ENCODE results near the gene HBM. TPM values are rescaled to one million over a fixed set of nuclear protein-coding genes. Genes with fewer than 3 reads are reported as not detected.

The HBM gene
- total RNA-seq, 2 donors from 2014 or later, result 1.2 TPM; not detected in 1

- peak overlapping the region in 1 of 2 donors; percentile 36 for H3K27ac ChIP-seq
- no peaks in the 10 kb centered on the region for H3K27me3 ChIP-seq
- no peak for TF ChIP-seq CTCF (IDR thresholded peaks at IDR 0.05)
- H3K36me3 ChIP-seq, result peaks cover 62% of the 10 kb centered on the region
- H3K4me3 ChIP-seq, result no peak overlapping the region
- H3K4me1 ChIP-seq, result peaks cover 0 to 6% of the 10 kb centered on the region in 2 donors
- H3K9me3 ChIP-seq, result no peaks in the 10 kb centered on the region
- no peak for DNase-seq (ENCODE audit: low spot score)
Observed at GRCh38 chr16:212999-213398, 47.2 kb downstream of the HBM start.

Other genes starting within 250 kb of the HBM start
- 1 to 10 TPM; 4.0 TPM for gene POLR3K, start 112.4 kb upstream of the HBM start, total RNA-seq
- gene SNRNP25, start 112.2 kb upstream of the HBM start, total RNA-seq, result 10 to 100 TPM; 47.1 to 78.3 TPM
- gene RHBDF1, start 93.3 kb upstream of the HBM start, total RNA-seq, result 10 to 100 TPM; 12.0 to 25.4 TPM
- gene MPG, start 87.8 kb upstream of the HBM start, total RNA-seq, result 10 to 100 TPM; 47.7 to 84.0 TPM
- 10 to 100 TPM; 10.8 to 22.2 TPM for gene NPRL3, start 27.3 kb upstream of the HBM start, total RNA-seq
- not detected for gene HBZ, start 13.3 kb upstream of the HBM start, total RNA-seq
- gene HBA2, start 6.9 kb downstream of the HBM start, total RNA-seq, result 1,000 to 10,000 TPM; 2,977 to 3,226 TPM
- gene HBA1, start 10.7 kb downstream of the HBM start, total RNA-seq, result 1,000 to 10,000 TPM; 1,094 to 1,137 TPM
- gene HBQ1, start 14.5 kb downstream of the HBM start, total RNA-seq, result 1 to 10 TPM; 2.1 to 2.8 TPM
- 10 to 100 TPM; 18.3 to 20.2 TPM for gene LUC7L, start 63.5 kb downstream of the HBM start, total RNA-seq
- 100 to 1,000 TPM; 141 to 227 TPM for gene FAM234A, start 68.8 kb downstream of the HBM start, total RNA-seq
- gene RGS11, start 110.0 kb downstream of the HBM start, total RNA-seq, result 1 to 10 TPM; 8.3 to 9.0 TPM
- 1 to 10 TPM; 5.9 to 6.8 TPM for gene ARHGDIG, start 114.6 kb downstream of the HBM start, total RNA-seq
- 1 to 10 TPM in 1 of 2 donors, under 1 TPM in 1; 0.52 to 5.4 TPM for gene PDIA2, start 117.2 kb downstream of the HBM start, total RNA-seq
- gene AXIN1, start 186.7 kb downstream of the HBM start, total RNA-seq, result 10 to 100 TPM; 12.9 to 19.4 TPM
- gene MRPL28, start 204.6 kb downstream of the HBM start, total RNA-seq, result 10 to 100 TPM; 89.0 to 90.3 TPM
- gene PGAP6, start 216.0 kb downstream of the HBM start, total RNA-seq, result 10 to 100 TPM; 34.0 to 41.1 TPM
- gene NME4, start 231.2 kb downstream of the HBM start, total RNA-seq, result 10 to 100 TPM; 45.4 to 45.8 TPM
- 10 to 100 TPM; 10.6 to 18.7 TPM for gene DECR2, start 235.9 kb downstream of the HBM start, total RNA-seq